IMR-90 (cell line): ENCODE data around the gene ZNF398. TPM values are rescaled to one million over a fixed set of nuclear protein-coding genes. Genes with fewer than 3 reads are reported as not detected.

Experiments
- ATAC-seq: fragments of 200-7000 bp; cut with Tn5 transposase; 2 replicates; pipeline ENCODE4 v1.9.1; 2020; ENCODE audit warnings: low read depth, mild to moderate bottlenecking, moderate library complexity
- BruUV-seq: library from RNA; stranded (reverse); fragments of 400-500 nt; replicated peaks from 2 replicates; lab custom pipeline; 2021; lab: Mats Ljungman, UMichigan
- CTCF ChIA-PET: fragments of 300-600 bp; formaldehyde crosslinking; extraction: SDS; loops from one replicate; lab custom pipeline; 2021; ENCODE audit warnings: antibody characterized with exemption; lab: Yijun Ruan, JAX
- POLR2A ChIA-PET: fragments of 300-600 bp; sonication (Branson Sonifier 250); formaldehyde crosslinking; loops from one replicate; lab custom pipeline; 2022; ENCODE audit warnings: antibody characterized with exemption; ENCODE audit not compliant: unreplicated experiment; lab: Charles Lee
- DNase-seq: peaks from one replicate; pipeline ENCODE4 v3.0.0; 2013
- H2AFZ ChIP-seq: replicated peaks from 2 replicates; pipeline ENCODE3; 2013; ENCODE audit warnings: low read length, mild to moderate bottlenecking; ENCODE audit not compliant: poor library complexity
- H2AK5ac ChIP-seq: 2 replicates; pipeline ENCODE4 v1.6.1; 2013; ENCODE audit warnings: low read depth, low read length, inconsistent platforms
- H2AK9ac ChIP-seq: replicated peaks from 2 replicates; pipeline ENCODE3; 2013; ENCODE audit warnings: mild to moderate bottlenecking, low read depth, low read length, moderate library complexity; ENCODE audit not compliant: poor library complexity
- H2BK120ac ChIP-seq: 2 replicates; pipeline ENCODE4 v1.6.1; 2013; ENCODE audit warnings: low read depth, low read length, inconsistent platforms
- H2BK15ac ChIP-seq: 3 replicates; pipeline ENCODE4 v1.6.1; 2013; ENCODE audit warnings: low read depth, low read length, inconsistent platforms
- H2BK20ac ChIP-seq: 2 replicates; pipeline ENCODE4 v1.6.1; 2013; ENCODE audit warnings: low read depth, mild to moderate bottlenecking, inconsistent platforms, low read length, moderate library complexity
- H2BK5ac ChIP-seq: 2 replicates; pipeline ENCODE4 v1.6.1; 2013; ENCODE audit warnings: mild to moderate bottlenecking, low read depth, low read length, inconsistent platforms; ENCODE audit not compliant: poor library complexity, severe bottlenecking
- H3K14ac ChIP-seq: replicated peaks from 2 replicates; pipeline ENCODE4 v1.6.1; 2013; ENCODE audit warnings: low read depth, low read length, inconsistent platforms
- H3K18ac ChIP-seq: 2 replicates; pipeline ENCODE4 v1.6.1; 2013; ENCODE audit warnings: low read depth, low read length, control low read depth
- H3K23ac ChIP-seq: 2 replicates; pipeline ENCODE4 v1.6.1; 2013; ENCODE audit warnings: low read depth, low read length, inconsistent platforms
- H3K27ac ChIP-seq: 2 replicates; pipeline ENCODE4 v1.5.1; 2013; ENCODE audit warnings: mild to moderate bottlenecking, control low read depth, low read length; ENCODE audit not compliant: insufficient read depth
- H3K27me3 ChIP-seq: 2 replicates; pipeline ENCODE4 v1.6.1; 2013; ENCODE audit warnings: low read length; ENCODE audit not compliant: control insufficient read depth, insufficient read depth
- H3K36me3 ChIP-seq: 2 replicates; pipeline ENCODE4 v1.6.1; 2013; ENCODE audit warnings: low read length, mixed read lengths; ENCODE audit not compliant: control insufficient read depth, insufficient read depth
- H3K4ac ChIP-seq: 2 replicates; pipeline ENCODE4 v1.6.1; 2013; ENCODE audit warnings: low read depth, low read length, inconsistent platforms
- H3K4me1 ChIP-seq: 2 replicates; pipeline ENCODE4 v1.6.1; 2013; ENCODE audit warnings: low read length, mixed read lengths; ENCODE audit not compliant: control insufficient read depth, insufficient read depth
- H3K4me2 ChIP-seq: 2 replicates; pipeline ENCODE4 v1.6.1; 2013; ENCODE audit warnings: low read depth, mild to moderate bottlenecking, control low read depth, low read length, moderate library complexity
- H3K4me3 ChIP-seq: 2 replicates; pipeline ENCODE4 v1.5.1; 2013; ENCODE audit warnings: low read depth, mild to moderate bottlenecking, control low read depth, low read length, moderate library complexity; ENCODE audit not compliant: insufficient read depth
- H3K56ac ChIP-seq: 2 replicates; pipeline ENCODE4 v1.6.1; 2013; ENCODE audit warnings: low read length, inconsistent platforms; ENCODE audit not compliant: insufficient read depth; ENCODE audit errors: extremely low read depth
- H3K79me1 ChIP-seq, 2 experiments: 2 replicates each; pipeline ENCODE4 v1.6.1; 2013; ENCODE audit warnings: low read length in 2 of 2, inconsistent platforms in 1 of 2, low read depth in 1 of 2
- H3K9ac ChIP-seq: 2 replicates; pipeline ENCODE4 v1.6.1; 2013; ENCODE audit warnings: low read depth, low read length, control low read depth
- H3K9me1 ChIP-seq: 2 replicates; pipeline ENCODE4 v1.6.1; 2013; ENCODE audit warnings: low read length, inconsistent platforms; ENCODE audit not compliant: insufficient read depth
- H3K9me3 ChIP-seq: 2 replicates; pipeline ENCODE4 v1.6.1; 2013; ENCODE audit warnings: low read length; ENCODE audit not compliant: control insufficient read depth, insufficient read depth
- H4K20me1 ChIP-seq: 2 replicates; pipeline ENCODE4 v1.6.1; 2013; ENCODE audit warnings: low read length, inconsistent platforms; ENCODE audit not compliant: insufficient read depth
- H4K5ac ChIP-seq: 2 replicates; pipeline ENCODE4 v1.6.1; 2013; ENCODE audit warnings: mild to moderate bottlenecking, low read depth, low read length, control low read depth
- H4K8ac ChIP-seq, 2 experiments: 2 replicates each; pipeline ENCODE4 v1.6.1; 2013; ENCODE audit warnings: low read depth in 2 of 2, low read length in 2 of 2, control low read depth in 1 of 2, inconsistent platforms in 1 of 2
- H4K91ac ChIP-seq: 2 replicates; pipeline ENCODE4 v1.6.1; 2013; ENCODE audit warnings: low read depth, low read length, inconsistent platforms; ENCODE audit not compliant: insufficient read depth
- BHLHE40 ChIP-seq: fragments of 150-350 bp; IDR thresholded peaks from 2 replicates; pipeline ENCODE4 v1.6.1; 2016; ENCODE audit warnings: mild to moderate bottlenecking, low read depth, low read length
- WGBS, 2 experiments: methylation state at CpG; one replicate each; pipeline versions ENCODE4 v1.1.5 to v1.1.7; 2013; ENCODE audit warnings: missing lambda C conversion rate in 2 of 2; ENCODE audit not compliant: insufficient read length in 1 of 2; ENCODE audit errors: extremely low coverage in 2 of 2; 5-methylcytosine and 5-hydroxymethylcytosine counted together
- dilution Hi-C: fragments of 300-500 bp; cut with HindIII; formaldehyde crosslinking; loops from one replicate; pipeline ENCODE4 v1.14.3; 2018; ENCODE audit warnings: low sequenced_read_pairs; ENCODE audit not compliant: unreplicated experiment
- in situ Hi-C: fragments of 300-500 bp; cut with MboI; formaldehyde crosslinking; loops from 3 replicates; pipeline ENCODE4 v1.14.3; 2019; ENCODE audit warnings: low sequenced_read_pairs, inconsistent platforms, mixed read lengths
- intact Hi-C: fragments of 100-400 bp; cut with micrococcal nuclease; formaldehyde crosslinking; loops from 2 replicates; pipeline ENCODE4 v1.10.0; 2022
- polyA plus RNA-seq, 3 experiments: library from polyadenylated mRNA; depleted of rRNA; stranded (reverse); fragments of >200 nt; gene quantifications; 2 replicates each; pipeline ENCODE4 v1.2.3, GENCODE V29; 2012; ENCODE audit warnings: low replicate concordance in 1 of 3
- total RNA-seq: library from RNA; depleted of rRNA; stranded (reverse); fragments of >200 nt; gene quantifications from 2 replicates; pipeline ENCODE4 v1.2.3, GENCODE V29; 2012

The ZNF398 gene
- total and polyA plus RNA-seq, 2 of the 4 experiments (the other 2 are of a cell fraction), result 5.7 to 7.9 TPM

GRCh38 chr7:149166142-149166541, 18.9 kb downstream of the ZNF398 start:
- H3K9me1 ChIP-seq, result no peaks in the 10 kb centered on the region
- no peak overlapping the region for H4K5ac ChIP-seq
- intact Hi-C loops, result no loop called here
- ChIA-PET POLR2A (no interaction called here), CTCF (interaction anchor here (1.1 kb wide), 1 partner anchor 15 kb away, joined by 4 read pairs; no protein-coding TSS in a partner anchor)
- no peaks in the 10 kb centered on the region for H3K27me3 ChIP-seq
- no peak for TF ChIP-seq BHLHE40
- no peak overlapping the region for H2AFZ ChIP-seq
- DNase-seq (no peak), ATAC-seq (no peak)
- BruUV-seq, result no TSS peak
- no peak overlapping the region for H2BK120ac ChIP-seq
- no peak overlapping the region for H3K23ac ChIP-seq
- in situ Hi-C loops, result no loop called here
- no peak overlapping the region for H3K14ac ChIP-seq
- no CpG with 5 or more reads among the region's 1 CpG for whole genome bisulfite sequencing, 2 experiments
- H2AK9ac ChIP-seq, result no peak overlapping the region
- H3K4ac ChIP-seq, result no peak overlapping the region
- peaks cover 4% of the 10 kb centered on the region; the same call in 1 of the 2 replicates for H4K20me1 ChIP-seq
- H3K36me3 ChIP-seq, result peaks cover 34% of the 10 kb centered on the region
- H3K4me1 ChIP-seq, result peaks cover 2% of the 10 kb centered on the region; the same call in 1 of the 2 replicates
- H3K9me3 ChIP-seq, result no peaks in the 10 kb centered on the region
- no peak overlapping the region for H3K27ac ChIP-seq
- no peak overlapping the region for H2BK20ac ChIP-seq
- H4K91ac ChIP-seq, result no peak overlapping the region
- H3K79me1 ChIP-seq, result peaks cover 7 to 13% of the 10 kb centered on the region in 2 experiments; a peak in 2 of 4 replicates
- no peak overlapping the region for H4K8ac ChIP-seq
- H3K56ac ChIP-seq, result no peak overlapping the region
- H3K18ac ChIP-seq, result no peak overlapping the region
- no peak overlapping the region for H2BK15ac ChIP-seq
- H3K4me3 ChIP-seq, result no peak overlapping the region
- no peak overlapping the region for H3K9ac ChIP-seq
- dilution Hi-C loops, result no loop called here
- no peak overlapping the region for H2AK5ac ChIP-seq
- no peak overlapping the region for H3K4me2 ChIP-seq
- no peak overlapping the region for H2BK5ac ChIP-seq
